ENCODE measurements around the gene LLGL1.

The LLGL1 gene

DNA sequence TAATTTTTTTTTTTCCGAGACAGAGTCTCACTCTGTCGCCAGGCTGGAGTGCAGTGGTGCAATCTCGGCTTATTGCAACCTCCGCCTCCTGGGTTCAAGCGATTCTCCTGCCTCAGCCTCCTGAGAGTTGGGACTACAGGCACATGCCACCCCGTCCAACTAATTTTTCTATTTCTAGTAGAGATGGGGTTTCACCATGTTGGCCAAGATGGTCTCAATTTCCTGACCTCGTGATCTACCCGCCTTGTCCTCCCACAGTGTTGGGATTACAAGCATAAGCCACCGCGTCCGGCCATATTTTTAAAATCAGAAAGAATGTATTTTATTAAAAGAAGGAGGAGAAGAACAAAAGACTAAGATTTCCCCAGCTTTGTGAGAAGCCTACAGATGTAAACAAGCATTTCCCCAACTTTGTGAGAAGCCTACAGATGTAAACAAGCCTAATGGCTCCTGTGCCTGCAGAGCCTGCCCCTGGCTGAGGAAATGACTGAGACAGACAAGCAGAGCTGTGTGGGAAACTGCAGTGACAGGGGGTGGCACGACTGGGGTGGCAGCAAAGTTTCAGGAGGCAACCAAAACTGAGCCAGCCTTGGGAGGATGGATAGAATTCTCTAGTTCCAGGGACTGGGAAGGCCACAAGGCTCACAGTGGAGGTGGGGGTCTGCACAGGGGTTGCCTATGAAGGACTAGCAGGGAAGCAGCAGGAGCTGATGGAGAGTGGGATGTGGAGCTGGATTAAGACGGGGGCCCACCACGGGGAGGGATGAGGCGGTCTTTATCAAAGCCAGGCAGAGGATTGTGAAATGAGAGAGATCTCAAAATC, 66.5 kb downstream of the LLGL1 start:
- TF ChIP-seq, protein P1, sequence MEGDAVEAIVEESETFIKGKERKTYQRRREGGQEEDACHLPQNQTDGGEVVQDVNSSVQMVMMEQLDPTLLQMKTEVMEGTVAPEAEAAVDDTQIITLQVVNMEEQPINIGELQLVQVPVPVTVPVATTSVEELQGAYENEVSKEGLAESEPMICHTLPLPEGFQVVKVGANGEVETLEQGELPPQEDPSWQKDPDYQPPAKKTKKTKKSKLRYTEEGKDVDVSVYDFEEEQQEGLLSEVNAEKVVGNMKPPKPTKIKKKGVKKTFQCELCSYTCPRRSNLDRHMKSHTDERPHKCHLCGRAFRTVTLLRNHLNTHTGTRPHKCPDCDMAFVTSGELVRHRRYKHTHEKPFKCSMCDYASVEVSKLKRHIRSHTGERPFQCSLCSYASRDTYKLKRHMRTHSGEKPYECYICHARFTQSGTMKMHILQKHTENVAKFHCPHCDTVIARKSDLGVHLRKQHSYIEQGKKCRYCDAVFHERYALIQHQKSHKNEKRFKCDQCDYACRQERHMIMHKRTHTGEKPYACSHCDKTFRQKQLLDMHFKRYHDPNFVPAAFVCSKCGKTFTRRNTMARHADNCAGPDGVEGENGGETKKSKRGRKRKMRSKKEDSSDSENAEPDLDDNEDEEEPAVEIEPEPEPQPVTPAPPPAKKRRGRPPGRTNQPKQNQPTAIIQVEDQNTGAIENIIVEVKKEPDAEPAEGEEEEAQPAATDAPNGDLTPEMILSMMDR (IDR thresholded peaks at IDR 0.05; ENCODE audit: control insufficient read depth, insufficient read depth, low read depth, low read length, missing control alignments): no peak
- DNase-seq (ENCODE audit: low read depth): no peak
- H3K4me3 ChIP-seq (ENCODE audit: control insufficient read depth, low read depth, low read length): no peak overlapping the region

Data from AG09309 (cell line).